H9 (cell line): ENCODE results near the gene GABPB2. TPM values are rescaled to one million over a fixed set of nuclear protein-coding genes. Genes with fewer than 3 reads are reported as not detected.

Source experiments
- DNase-seq: peaks from one replicate; pipeline ENCODE4 v3.0.0-alpha.2; 2017
- H2AFZ ChIP-seq: one replicate; pipeline ENCODE4 v1.6.1; 2013; ENCODE audit warnings: mild to moderate bottlenecking, low read length, control low read depth, moderate library complexity
- H2AK5ac ChIP-seq: 2 replicates; pipeline ENCODE4 v1.6.1; 2013; ENCODE audit warnings: low read length, control low read depth, mixed read lengths; ENCODE audit not compliant: insufficient read length
- H2BK120ac ChIP-seq: one replicate; pipeline ENCODE4 v1.6.1; 2013; ENCODE audit warnings: low read depth, mild to moderate bottlenecking, low read length, control low read depth, inconsistent platforms; ENCODE audit not compliant: poor library complexity, severe bottlenecking
- H2BK12ac ChIP-seq: 2 replicates; pipeline ENCODE4 v1.6.1; 2013; ENCODE audit warnings: low read length, control low read depth, mixed read lengths, low read depth; ENCODE audit not compliant: insufficient read length
- H2BK15ac ChIP-seq: 2 replicates; pipeline ENCODE4 v1.6.1; 2013; ENCODE audit warnings: low read depth, low read length, control low read depth
- H2BK20ac ChIP-seq: one replicate; pipeline ENCODE4 v1.6.1; 2013; ENCODE audit warnings: low read depth, mild to moderate bottlenecking, low read length, control low read depth, inconsistent platforms; ENCODE audit not compliant: poor library complexity, severe bottlenecking
- H2BK5ac ChIP-seq: 2 replicates; pipeline ENCODE4 v1.6.1; 2013; ENCODE audit warnings: low read length, control low read depth, mixed read lengths; ENCODE audit not compliant: insufficient read length
- H3K14ac ChIP-seq: 2 replicates; pipeline ENCODE4 v1.6.1; 2013; ENCODE audit warnings: low read length, control low read depth; ENCODE audit not compliant: insufficient read depth
- H3K18ac ChIP-seq: 2 replicates; pipeline ENCODE4 v1.6.1; 2013; ENCODE audit warnings: low read depth, mild to moderate bottlenecking, mixed read lengths, low read length, control low read depth; ENCODE audit not compliant: insufficient read length
- H3K23ac ChIP-seq: 2 replicates; pipeline ENCODE4 v1.6.1; 2013; ENCODE audit warnings: low read length, control low read depth, mixed read lengths, low read depth; ENCODE audit not compliant: insufficient read length
- H3K23me2 ChIP-seq: 2 replicates; pipeline ENCODE4 v1.6.1; 2013; ENCODE audit warnings: low read depth, mild to moderate bottlenecking, mixed read lengths, low read length, control low read depth; ENCODE audit not compliant: insufficient read length, poor library complexity, severe bottlenecking
- H3K27ac ChIP-seq: 2 replicates; pipeline ENCODE4 v1.5.1; 2013; ENCODE audit warnings: low read length, control low read depth, mixed read lengths, low read depth; ENCODE audit not compliant: insufficient read length
- H3K27me3 ChIP-seq: 2 replicates; pipeline ENCODE4 v1.6.1; 2013; ENCODE audit warnings: low read length, control low read depth, inconsistent platforms; ENCODE audit not compliant: insufficient read depth
- H3K4ac ChIP-seq: 2 replicates; pipeline ENCODE4 v1.6.1; 2013; ENCODE audit warnings: low read depth, mild to moderate bottlenecking, control low read depth, inconsistent platforms, low read length, moderate library complexity
- H3K4me1 ChIP-seq: 2 replicates; pipeline ENCODE4 v1.6.1; 2013; ENCODE audit warnings: low read length, control low read depth, inconsistent platforms; ENCODE audit not compliant: insufficient read depth
- H3K4me2 ChIP-seq: 2 replicates; pipeline ENCODE4 v1.6.1; 2013; ENCODE audit warnings: low read length, control low read depth, mixed read lengths; ENCODE audit not compliant: insufficient read length, insufficient read depth
- H3K56ac ChIP-seq: 2 replicates; pipeline ENCODE4 v1.6.1; 2013; ENCODE audit warnings: low read depth, mild to moderate bottlenecking, mixed read lengths, low read length, control low read depth; ENCODE audit not compliant: insufficient read length
- H3K79me1 ChIP-seq: 2 replicates; pipeline ENCODE4 v1.6.1; 2013; ENCODE audit warnings: low read depth, mild to moderate bottlenecking, moderate library complexity, low read length, control low read depth, inconsistent platforms; ENCODE audit not compliant: insufficient read depth, poor library complexity, severe bottlenecking
- H3K79me2 ChIP-seq: 2 replicates; pipeline ENCODE4 v1.6.1; 2013; ENCODE audit warnings: low read length, control low read depth, inconsistent platforms; ENCODE audit not compliant: insufficient read depth
- H3K9ac ChIP-seq: 2 replicates; pipeline ENCODE4 v1.6.1; 2013; ENCODE audit warnings: low read length, control low read depth, mixed read lengths; ENCODE audit not compliant: insufficient read length; ENCODE audit errors: extremely low read depth
- H3K9me3 ChIP-seq: one replicate; pipeline ENCODE4 v1.6.1; 2013; ENCODE audit warnings: low read depth, low read length, inconsistent platforms; ENCODE audit not compliant: control insufficient read depth
- H3T11ph ChIP-seq: one replicate; pipeline ENCODE4 v1.6.1; 2013; ENCODE audit warnings: mild to moderate bottlenecking, low read length, control low read depth, inconsistent platforms
- H4K20me1 ChIP-seq: one replicate; pipeline ENCODE4 v1.6.1; 2013; ENCODE audit not compliant: control insufficient read depth, insufficient read length, insufficient read depth
- H4K5ac ChIP-seq: 2 replicates; pipeline ENCODE4 v1.6.1; 2013; ENCODE audit warnings: low read depth, mild to moderate bottlenecking, mixed read lengths, low read length, control low read depth; ENCODE audit not compliant: insufficient read length
- H4K8ac ChIP-seq: replicated peaks from 2 replicates; pipeline ENCODE4 v1.6.1; 2013; ENCODE audit warnings: low read length, control low read depth, mixed read lengths, low read depth; ENCODE audit not compliant: insufficient read length
- H4K91ac ChIP-seq: 2 replicates; pipeline ENCODE4 v1.6.1; 2013; ENCODE audit warnings: low read depth, mild to moderate bottlenecking, moderate library complexity, mixed read lengths, low read length, control low read depth; ENCODE audit not compliant: insufficient read length
- H3K27ac Mint-ChIP-seq, 3 experiments: 2 replicates in 2 of 3; 3 replicates in 1 of 3; pipeline ENCODE4 v1.8.0; 2020 to 2021; ENCODE audit warnings: mixed read lengths in 3 of 3, mild to moderate bottlenecking in 1 of 3, moderate library complexity in 1 of 3
- H3K27me3 Mint-ChIP-seq: 2 replicates; pipeline ENCODE4 v1.8.0; 2021; ENCODE audit warnings: low read depth, mild to moderate bottlenecking, moderate library complexity, mixed read lengths
- H3K36me3 Mint-ChIP-seq, 3 experiments: 2 replicates in 2 of 3; 3 replicates in 1 of 3; pipeline ENCODE4 v1.8.0; 2020 to 2021; ENCODE audit warnings: low read depth in 3 of 3, mixed read lengths in 3 of 3; ENCODE audit not compliant: insufficient read depth in 1 of 3
- H3K4me1 Mint-ChIP-seq, 2 experiments: 2 replicates each; pipeline ENCODE4 v1.8.0; 2020; ENCODE audit warnings: mixed read lengths in 2 of 2
- H3K4me3 Mint-ChIP-seq, 2 experiments: 2 replicates in 1 of 2; 3 replicates in 1 of 2; pipeline ENCODE4 v1.8.0; 2020 to 2021; ENCODE audit warnings: mild to moderate bottlenecking in 2 of 2, mixed read lengths in 2 of 2, moderate library complexity in 1 of 2
- H3K9me3 Mint-ChIP-seq, 2 experiments: 2 replicates in 1 of 2; 3 replicates in 1 of 2; pipeline ENCODE4 v1.8.0; 2020; ENCODE audit warnings: mild to moderate bottlenecking in 2 of 2, mixed read lengths in 2 of 2, moderate library complexity in 1 of 2
- CTCF ChIP-seq: fragments of 200-600 bp; sonication (generic); conservative IDR thresholded peaks from 3 replicates; pipeline ENCODE4 v1.8.0; 2021; ENCODE audit warnings: antibody characterized with exemption, mild to moderate bottlenecking
- WGBS: extraction: QIAGEN DNeasy Blood & Tissue Kit; methylation state at CpG from one replicate; pipeline ENCODE4 v1.1.7; 2013; ENCODE audit warnings: missing lambda C conversion rate, low lambda C conversion rate, mixed read lengths; ENCODE audit not compliant: insufficient read length; ENCODE audit errors: extremely low coverage; 5-methylcytosine and 5-hydroxymethylcytosine counted together
- total RNA-seq: library from RNA; stranded (reverse); gene quantifications from 2 replicates; pipeline ENCODE4 v1.2.1, GENCODE V29; 2021

Gene GABPB2
- total RNA-seq, 1 experiment from 2014 or later, result 4.1 TPM

GRCh38 chr1:151147665-151148064, 77.1 kb downstream of the GABPB2 start:
- no peaks in the 10 kb centered on the region; a peak in 1 of 7 replicates for H3K36me3 Mint-ChIP-seq
- peak overlapping the region; percentile 85 to 86; a peak in 3 of 5 replicates for H3K4me3 Mint-ChIP-seq
- Histone ChIP-seq H2AFZ (no peak overlapping the region), H4K91ac (no peak overlapping the region), H3K56ac (no peak overlapping the region), H3T11ph (no peak overlapping the region), H2AK5ac (no peak overlapping the region), H3K79me1 (no peaks in the 10 kb centered on the region), H2BK20ac (no peak overlapping the region), H3K27ac (no peak overlapping the region), H3K14ac (no peak overlapping the region), H3K9ac (no peak overlapping the region), H4K8ac (no peak overlapping the region), H2BK15ac (no peak overlapping the region), H4K20me1 (peaks cover 4% of the 10 kb centered on the region), H3K18ac (no peak overlapping the region), H2BK120ac (no peak overlapping the region), H3K23ac (no peak overlapping the region), H3K4me2 (no peak overlapping the region), H4K5ac (no peak overlapping the region), H3K27me3 (no peaks in the 10 kb centered on the region; the same call in 1 of the 2 replicates), H2BK5ac (no peak overlapping the region), H3K4ac (no peak overlapping the region), H3K79me2 (no peaks in the 10 kb centered on the region), H2BK12ac (no peak overlapping the region), H3K4me1 (peaks cover 22% of the 10 kb centered on the region; the same call in 1 of the 2 replicates), H3K9me3 (no peaks in the 10 kb centered on the region), H3K23me2 (peaks cover 24% of the 10 kb centered on the region)
- H3K4me1 Mint-ChIP-seq, result peaks cover 34 to 38% of the 10 kb centered on the region in 2 experiments
- TF ChIP-seq CTCF, result no peak
- no CpG with 5 or more reads among the region's 2 CpGs for WGBS
- H3K9me3 Mint-ChIP-seq, result no peaks in the 10 kb centered on the region
- peaks cover 31% of the 10 kb centered on the region for H3K27me3 Mint-ChIP-seq
- no peak for DNase-seq
- H3K27ac Mint-ChIP-seq, result no peak overlapping the region
